ENCODE data around the gene PGA5.

DNA sequence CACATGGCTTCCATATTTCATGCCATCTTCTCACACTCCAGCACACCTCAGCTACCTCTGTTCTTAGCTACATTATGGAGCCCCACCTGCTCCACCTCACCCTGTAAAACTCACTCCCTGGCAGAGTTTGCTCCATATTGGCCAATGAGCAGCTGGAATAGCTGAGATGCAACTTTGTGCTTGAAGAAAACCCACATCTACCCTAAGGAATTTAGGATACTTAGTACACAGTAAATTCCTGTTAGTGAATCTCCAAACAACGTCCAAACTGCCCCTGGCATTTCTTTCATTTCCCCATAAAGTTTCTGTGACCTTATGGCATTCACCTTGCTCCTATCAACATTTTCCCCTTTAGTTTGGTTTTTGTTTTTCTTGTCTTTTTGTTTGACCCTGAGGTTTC lies 56.4 kb downstream of the PGA5 start:
- TF ChIP-seq POLR2A (IDR thresholded peaks at IDR 0.05) (no peak), POLR2AphosphoS5 (IDR thresholded peaks at IDR 0.05) (no peak)
- TF ChIP-seq, protein P1, sequence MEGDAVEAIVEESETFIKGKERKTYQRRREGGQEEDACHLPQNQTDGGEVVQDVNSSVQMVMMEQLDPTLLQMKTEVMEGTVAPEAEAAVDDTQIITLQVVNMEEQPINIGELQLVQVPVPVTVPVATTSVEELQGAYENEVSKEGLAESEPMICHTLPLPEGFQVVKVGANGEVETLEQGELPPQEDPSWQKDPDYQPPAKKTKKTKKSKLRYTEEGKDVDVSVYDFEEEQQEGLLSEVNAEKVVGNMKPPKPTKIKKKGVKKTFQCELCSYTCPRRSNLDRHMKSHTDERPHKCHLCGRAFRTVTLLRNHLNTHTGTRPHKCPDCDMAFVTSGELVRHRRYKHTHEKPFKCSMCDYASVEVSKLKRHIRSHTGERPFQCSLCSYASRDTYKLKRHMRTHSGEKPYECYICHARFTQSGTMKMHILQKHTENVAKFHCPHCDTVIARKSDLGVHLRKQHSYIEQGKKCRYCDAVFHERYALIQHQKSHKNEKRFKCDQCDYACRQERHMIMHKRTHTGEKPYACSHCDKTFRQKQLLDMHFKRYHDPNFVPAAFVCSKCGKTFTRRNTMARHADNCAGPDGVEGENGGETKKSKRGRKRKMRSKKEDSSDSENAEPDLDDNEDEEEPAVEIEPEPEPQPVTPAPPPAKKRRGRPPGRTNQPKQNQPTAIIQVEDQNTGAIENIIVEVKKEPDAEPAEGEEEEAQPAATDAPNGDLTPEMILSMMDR (IDR thresholded peaks at IDR 0.05), result no peak

All from upper lobe of left lung (tissue), 4 donors.